IMR-90 (cell line): ENCODE results near the gene RNF224.

Source experiments
- CTCF ChIP-seq: conservative IDR thresholded peaks from 2 replicates; pipeline ENCODE4 v1.5.1; 2012; ENCODE audit warnings: mild to moderate bottlenecking, low read depth, low read length, improper control_type of control experiment
- MXI1 ChIP-seq: IDR thresholded peaks from 2 replicates; pipeline ENCODE4 v1.6.1; 2012; ENCODE audit warnings: low read depth, mild to moderate bottlenecking, low read length, moderate library complexity, borderline replicate concordance
- NFE2L2 ChIP-seq: fragments of 150-350 bp; IDR thresholded peaks from 2 replicates; pipeline ENCODE4 v1.6.1; 2016; ENCODE audit warnings: low read depth, mild to moderate bottlenecking, low read length
- POLR2A ChIP-seq: IDR thresholded peaks from 2 replicates; pipeline ENCODE4 v1.6.1; 2012; ENCODE audit warnings: mild to moderate bottlenecking, low read depth, low read length
- RFX5 ChIP-seq: IDR thresholded peaks from 2 replicates; pipeline ENCODE4 v1.8.0; 2012; ENCODE audit warnings: low read depth, mild to moderate bottlenecking, low read length, moderate library complexity

GRCh38 chr9:137194909-137195308 is 32.4 kb upstream of the RNF224 start:
- no peak for TF ChIP-seq MXI1
- TF ChIP-seq CTCF, result no peak
- TF ChIP-seq POLR2A, result no peak
- TF ChIP-seq NFE2L2, result no peak
- TF ChIP-seq RFX5, result no peak
